Stimulated activated CD8-positive, alpha-beta memory T cell treated with anti-CD3 and anti-CD28 coated beads, Interleukin-4, amount 100 ng/mL, for 1 hour (primary cell): ENCODE results near the gene SLC35D2.
A peak's percentile ranks its signal among the peaks of the same experiment; 100 is the strongest.
"Not testable (repeated sequence)": the region's sequence is repeated elsewhere in the genome, so short reads cannot be mapped to it uniquely, and the experiment has no call there.

Experiments used
- DNase-seq, 2 donors: peaks; one replicate each; pipeline ENCODE4 v3.0.0-alpha.2; 2020; ENCODE audit warnings: low read depth in 2 of 2, low spot score in 1 of 2

Gene SLC35D2

DNA sequence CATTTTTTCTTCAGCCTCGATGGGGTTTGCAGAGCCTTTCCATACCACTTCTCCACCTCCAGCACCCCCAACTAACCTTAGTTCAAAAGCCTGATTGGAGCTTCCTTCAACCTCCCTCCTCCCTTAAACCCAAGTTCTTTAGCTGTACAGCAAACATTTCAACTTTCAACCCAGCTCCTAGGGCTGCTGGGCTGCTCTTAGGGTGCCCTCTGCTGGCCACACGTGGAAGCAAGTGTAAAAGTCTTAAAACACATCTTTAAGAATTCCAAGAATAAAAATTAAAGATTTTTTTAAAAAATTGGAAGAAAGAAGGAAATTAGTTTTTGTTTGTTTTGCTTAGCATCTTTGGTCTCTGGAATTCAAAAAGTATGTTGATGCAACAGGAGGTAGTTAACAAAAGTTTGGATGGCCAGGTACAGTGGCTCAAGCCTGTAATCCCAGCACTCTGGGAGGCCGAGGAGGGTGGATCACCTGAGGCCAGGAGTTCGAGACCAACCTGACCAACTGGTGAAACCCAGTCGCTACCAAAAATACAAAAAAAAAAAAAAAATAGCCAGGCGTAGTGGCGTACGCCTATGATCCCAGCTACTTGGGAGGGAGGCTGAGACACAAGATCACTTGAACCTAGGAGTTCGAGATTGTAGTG, 66.1 kb downstream of the SLC35D2 start:
- DNase-seq = peak; percentile 7 to 27

- no peak for DNase-seq
Observed at GRCh38 chr9:96309850-96310249, 73.7 kb downstream of the SLC35D2 start.

DNA sequence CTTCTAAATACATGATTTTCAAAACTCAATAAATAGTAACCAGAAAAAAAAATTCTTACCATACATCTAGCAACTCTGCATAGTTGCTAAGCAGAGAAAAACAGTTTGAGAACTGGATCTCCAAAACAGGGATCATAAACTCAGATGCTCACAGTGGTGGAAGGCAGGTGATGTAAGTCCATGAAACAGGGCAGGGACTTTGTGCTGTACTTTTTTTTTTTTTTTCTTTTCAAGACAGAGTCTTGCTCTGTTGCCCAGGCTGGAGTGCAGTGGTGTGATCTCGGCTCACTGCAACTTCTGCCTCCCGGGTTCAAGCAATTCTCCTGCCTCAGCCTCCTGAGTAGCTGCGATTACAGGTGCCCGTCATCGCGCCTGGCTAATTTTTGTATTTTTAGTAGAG, 76.6 kb downstream of the SLC35D2 start:
- DNase-seq = not testable (repeated sequence)

- DNase-seq = no peak
Observed at GRCh38 chr9:96305171-96305570, 78.3 kb downstream of the SLC35D2 start.

- no peak for DNase-seq
Observed at GRCh38 chr9:96304230-96304629, 79.3 kb downstream of the SLC35D2 start.

DNA sequence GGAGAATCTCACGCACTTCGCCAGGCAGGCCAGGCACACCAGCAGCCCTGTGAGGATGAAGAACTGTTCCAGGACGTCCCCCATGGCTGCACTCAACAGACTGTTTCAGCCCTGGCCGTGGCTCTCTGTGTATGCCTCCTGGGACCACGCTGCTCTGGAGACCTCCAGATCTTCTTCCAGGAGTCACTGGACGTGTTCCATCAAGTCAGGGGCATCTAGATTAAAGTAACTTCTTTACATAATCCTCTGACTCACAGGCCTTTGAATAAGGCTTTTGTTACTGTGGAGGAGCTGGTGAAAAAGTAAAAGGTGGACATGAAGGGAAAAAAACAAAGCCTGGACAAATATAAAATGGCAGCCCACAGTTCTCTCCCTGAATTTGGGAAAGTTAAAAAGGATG, 81.5 kb downstream of the SLC35D2 start, which contains the start of gene HSD17B3:
Gene HSD17B3, minus strand, starts transcription at position 156 of the 400 bp plus-strand sequence. Its CDS starts 72 bp downstream, at position 84.
- DNase-seq = no peak

DNA sequence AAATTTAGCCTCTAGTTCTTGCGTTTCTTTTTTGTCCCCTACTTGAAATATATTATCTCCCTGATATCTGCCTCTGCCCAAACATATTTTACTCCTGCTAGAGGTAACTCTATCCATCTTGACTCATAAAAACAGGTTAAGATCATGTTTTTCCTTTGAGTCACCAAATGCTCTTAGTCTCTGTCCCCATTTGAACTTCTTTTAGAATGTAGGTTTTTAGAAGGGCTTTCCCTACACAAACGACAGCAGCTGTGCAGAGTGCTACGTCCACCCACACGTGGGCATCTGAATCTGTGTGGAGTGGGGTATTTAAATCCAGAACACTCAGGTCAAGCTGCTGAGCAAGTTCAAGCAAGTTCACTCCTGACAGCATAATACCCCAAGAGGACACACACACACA, 83.7 kb downstream of the SLC35D2 start:
- DNase-seq = no peak

GRCh38 chr9:96294159-96294545, 89.4 kb downstream of the SLC35D2 start:
- DNase-seq = no peak

DNA sequence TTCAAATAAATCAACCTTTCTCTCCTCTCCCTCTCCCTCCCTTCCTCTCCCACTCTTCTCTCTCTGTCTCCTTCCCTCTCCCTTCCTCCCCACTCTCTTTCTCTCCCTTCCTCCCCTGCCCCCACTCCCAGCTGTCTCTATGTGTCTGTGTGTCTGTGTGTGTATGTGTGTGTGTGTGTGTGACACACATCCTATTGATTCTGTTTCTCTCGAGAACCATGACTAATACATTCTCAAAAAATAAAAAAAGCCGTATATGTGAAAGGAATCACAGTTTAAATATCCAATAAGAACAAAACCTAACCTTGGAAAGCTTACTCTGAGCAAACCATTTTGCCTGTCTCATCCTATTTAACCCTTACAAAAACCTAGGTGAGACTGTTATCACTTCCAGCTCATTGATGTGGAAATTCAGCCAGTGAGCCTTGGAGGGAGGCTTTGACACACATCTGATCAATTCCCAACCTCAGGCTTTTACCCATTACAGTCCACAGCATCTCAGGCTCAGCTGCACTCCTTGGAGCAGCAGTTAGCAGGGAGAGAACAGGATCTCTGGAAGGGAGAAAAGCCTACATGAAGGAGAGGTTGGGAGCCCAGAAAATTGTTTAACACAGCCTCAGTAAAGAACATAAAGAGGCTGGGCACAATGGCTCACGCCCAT, 89.9 kb downstream of the SLC35D2 start:
- DNase-seq = no peak

DNA sequence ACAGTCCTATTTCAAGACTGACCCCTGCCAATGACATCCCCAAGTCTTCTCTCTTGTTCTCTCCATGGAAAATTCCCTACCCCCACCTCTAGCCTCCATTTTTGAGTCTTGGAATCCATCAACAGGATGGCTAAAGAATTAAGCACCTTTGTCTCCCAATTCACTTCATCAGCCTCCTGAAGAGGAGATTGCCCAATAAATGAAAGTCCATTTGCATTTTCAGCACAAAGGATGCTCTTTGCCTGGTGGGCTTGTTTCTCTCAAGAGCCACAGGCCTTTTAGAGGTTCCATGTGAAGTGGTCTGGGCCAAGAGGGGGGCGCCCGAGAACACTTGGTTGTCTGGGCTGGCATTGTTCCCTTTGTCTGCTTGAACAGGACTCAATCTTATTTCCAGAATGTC, 94.1 kb downstream of the SLC35D2 start:
- no peak for DNase-seq

- DNase-seq = no peak
Observed at GRCh38 chr9:96281641-96282040, 101.9 kb downstream of the SLC35D2 start.

GRCh38 chr9:96279932-96280331, 103.6 kb downstream of the SLC35D2 start:
- no peak for DNase-seq

- DNase-seq = no peak
Observed at GRCh38 chr9:96274939-96275338, 108.6 kb downstream of the SLC35D2 start.
